HK-2 (cell line): ENCODE data around the gene ADM5.
A peak's percentile ranks its signal among the peaks of the same experiment; 100 is the strongest.

Experiments
- DNase-seq: peaks from one replicate; pipeline ENCODE4 v3.0.0-alpha.2; 2018; ENCODE audit not compliant: unreplicated experiment

Gene ADM5, protein sequence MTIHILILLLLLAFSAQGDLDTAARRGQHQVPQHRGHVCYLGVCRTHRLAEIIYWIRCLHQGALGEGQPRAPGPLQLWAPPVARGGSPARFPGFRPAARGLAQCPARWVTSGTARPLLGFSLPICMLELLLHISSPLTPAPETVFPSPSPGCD

DNA sequence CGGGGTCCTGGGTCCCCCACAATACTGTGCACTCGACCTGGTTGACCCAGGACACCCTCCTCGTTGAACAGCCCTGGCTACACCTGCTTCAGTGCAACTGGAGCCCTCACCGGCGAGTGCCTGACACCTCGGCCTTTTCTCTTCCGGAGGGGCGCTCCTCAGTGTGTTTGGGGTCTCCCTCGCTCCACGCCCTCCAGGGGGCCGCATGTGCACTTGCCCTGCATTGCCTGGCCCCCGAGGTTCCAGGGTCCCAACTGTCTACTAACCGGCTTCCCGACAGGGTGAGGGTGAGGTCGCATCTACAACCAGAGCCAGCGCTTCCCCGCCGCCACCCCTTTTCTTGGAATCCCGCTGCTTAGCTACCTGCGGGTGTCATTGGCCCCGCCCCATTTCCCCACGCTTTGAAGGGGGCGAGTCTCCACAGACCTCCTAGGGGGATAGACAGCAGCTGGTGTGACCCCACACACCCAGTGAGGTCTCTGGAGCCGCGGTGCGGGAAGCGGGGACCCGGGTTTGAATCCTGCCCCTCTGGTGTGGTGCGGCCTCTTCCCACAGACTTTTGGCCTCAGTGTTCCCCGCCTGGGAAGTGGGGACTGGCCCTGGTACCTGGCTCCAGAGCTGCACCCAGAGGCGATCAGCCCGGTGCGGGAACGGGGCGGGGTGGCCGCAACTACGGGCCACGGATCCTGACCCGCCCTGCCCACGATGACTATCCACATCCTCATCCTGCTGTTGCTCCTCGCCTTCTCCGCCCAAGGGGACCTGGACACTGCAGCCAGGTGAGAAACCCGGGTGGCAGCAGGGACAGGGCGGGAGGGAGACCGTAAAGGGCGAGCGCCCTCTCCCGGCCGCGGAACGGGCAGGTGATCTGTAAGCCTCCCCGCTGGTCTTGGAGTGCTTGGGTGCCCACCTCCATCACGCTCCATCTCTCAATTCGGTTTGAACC lies at the start of gene ADM5:
ADM5 (plus strand) TSS at position 462 of the 946 bp plus-strand sequence; CDS start at position 706, 244 bp downstream.
- DNase-seq, result no peak

GRCh38 chr19:49640113-49640898 lies 49.1 kb upstream of the ADM5 start, which contains the start of gene RRAS:
TSS of gene RRAS (minus strand) at chr19:49640143. CDS start at chr19:49640098, 45 bp downstream.
- DNase-seq, result peak; percentile 99

DNA sequence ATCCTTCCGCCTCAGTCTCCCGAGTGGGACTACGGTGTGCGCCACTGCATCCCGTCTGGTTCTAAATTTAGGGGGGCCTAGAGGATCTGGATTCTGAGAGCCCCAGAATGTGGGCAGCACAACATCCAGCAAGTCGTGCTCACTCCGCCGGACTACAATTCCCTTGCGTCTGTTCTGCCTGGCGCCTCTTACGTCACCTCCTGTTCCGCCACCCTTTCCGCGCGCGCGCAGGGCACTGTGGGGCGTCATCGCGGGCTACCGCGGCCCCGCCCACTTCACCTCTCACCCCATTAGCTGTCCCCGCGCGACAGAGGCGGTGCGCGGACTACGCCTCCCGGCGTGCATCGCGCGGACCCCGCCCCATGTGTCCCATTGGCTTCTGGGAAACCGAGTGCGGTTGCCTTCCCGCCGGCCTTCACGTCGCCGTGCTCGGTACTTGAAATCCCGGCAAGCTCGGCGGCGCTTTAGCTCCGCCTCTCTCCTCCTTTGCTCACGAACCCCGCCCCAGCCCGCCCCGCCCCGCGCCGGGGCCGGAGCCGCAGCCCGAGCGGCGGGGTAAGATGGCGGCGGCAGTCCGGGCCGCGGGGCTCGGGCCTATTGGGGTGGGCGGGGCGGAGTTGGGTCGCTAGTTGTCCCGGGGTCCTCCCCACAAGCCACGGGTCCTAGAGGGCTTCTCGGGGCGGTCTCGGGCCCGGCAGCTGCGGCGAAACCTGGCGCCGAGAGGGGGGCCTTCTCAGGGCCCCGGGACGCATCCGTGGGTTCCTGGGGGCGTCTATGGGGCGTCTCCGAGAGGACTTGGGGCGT lies 47.5 kb upstream of the ADM5 start, which contains the start of gene SCAF1:
SCAF1 (plus strand) TSS at position 522 of the 804 bp plus-strand sequence. CDS start 2,818 bp downstream, outside the sequence.
- peak; percentile 99 for DNase-seq

DNA sequence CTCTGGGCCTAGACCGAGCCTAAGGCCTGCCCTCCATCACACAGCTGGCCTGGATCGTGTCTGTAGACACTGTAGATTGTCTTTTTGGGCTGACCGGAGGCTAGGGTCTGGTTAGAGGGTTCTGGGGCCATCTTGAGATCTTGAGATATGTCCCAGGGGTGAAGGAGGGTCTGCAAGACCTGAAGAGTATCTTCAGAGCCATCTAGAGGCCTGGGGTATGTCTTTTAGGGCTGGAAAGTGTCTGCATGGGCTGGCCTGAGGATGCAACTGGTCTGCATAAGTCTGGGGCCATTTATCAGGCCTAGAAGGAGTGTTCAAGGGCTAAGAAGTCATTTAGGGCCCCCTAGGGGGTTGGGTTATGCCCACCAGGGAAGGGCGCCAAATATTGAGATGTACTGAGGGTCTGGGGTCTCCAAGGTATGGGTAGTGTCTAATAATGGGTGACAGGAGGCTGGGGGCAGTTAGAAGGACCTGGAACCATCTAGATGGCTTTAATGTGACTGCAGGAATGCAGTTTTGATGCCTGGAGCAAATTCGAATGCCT lies 46.8 kb upstream of the ADM5 start:
- DNase-seq, result no peak

GRCh38 chr19:49643466-49643865 lies 45.9 kb upstream of the ADM5 start:
- DNase-seq, result no peak

DNA sequence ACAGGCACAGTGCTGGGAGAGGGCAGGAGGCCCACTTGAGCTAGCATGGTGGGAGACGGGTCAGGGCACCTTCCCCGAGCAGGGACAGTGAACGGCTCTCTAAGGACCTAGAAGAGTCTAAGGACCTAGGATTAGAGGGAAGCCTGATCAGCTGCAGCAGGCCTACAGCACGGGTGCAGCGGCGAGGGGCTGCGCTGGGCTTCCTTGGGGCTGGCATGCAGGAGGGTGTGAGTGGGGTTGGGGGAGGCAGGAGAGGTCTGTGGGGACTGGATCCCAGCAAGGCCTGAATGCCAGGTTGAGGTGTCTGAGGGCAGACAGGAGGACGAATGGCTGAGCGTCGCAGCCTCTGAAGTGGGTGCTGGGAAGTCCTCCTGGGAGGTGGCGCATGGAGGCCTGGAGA lies 43.8 kb upstream of the ADM5 start:
- DNase-seq, result no peak

DNA sequence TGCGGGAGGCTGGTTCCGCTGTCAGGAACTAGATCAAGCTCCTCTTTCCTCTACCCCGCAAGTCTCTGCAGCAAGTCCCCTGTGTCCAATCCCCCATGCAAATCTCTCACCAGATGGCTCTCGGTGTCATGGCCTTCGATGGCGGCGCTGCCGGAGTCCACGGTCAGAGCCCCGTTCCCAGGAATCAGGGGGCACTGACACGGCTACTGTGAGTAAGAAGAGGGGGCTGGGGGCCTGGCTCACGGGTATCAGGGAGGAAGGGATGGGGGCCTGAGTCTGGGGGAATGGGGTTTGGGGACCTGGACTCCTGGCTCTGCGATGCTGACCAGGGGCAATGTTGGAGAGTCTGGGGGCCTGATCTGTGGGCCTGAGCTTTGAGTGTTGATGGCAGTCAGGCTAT lies 43.4 kb upstream of the ADM5 start:
- no peak for DNase-seq

DNA sequence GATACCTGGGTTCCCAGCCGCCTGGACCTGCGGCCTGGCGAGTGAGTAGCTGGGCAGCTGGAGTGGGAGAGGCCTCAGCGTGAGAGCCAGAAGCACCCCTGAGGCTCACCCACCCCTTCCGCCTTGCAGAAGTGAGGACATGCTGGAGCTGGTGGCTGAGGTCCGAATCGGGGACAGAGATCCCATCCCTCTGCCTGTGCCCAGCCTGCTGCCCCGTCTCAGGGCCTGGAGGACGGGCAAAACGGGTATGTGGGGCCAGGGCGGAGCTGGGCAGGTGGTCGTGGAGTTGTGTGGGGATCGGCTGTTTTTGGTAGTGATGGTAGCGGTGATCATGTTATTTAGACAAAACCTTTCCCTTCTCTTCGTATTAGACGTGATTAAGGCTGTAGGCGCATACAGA lies 42.8 kb upstream of the ADM5 start:
- no peak for DNase-seq

GRCh38 chr19:49651029-49651819 lies 38.2 kb upstream of the ADM5 start:
- no peak for DNase-seq

GRCh38 chr19:49651820-49652550 lies 37.4 kb upstream of the ADM5 start:
- no peak for DNase-seq

DNA sequence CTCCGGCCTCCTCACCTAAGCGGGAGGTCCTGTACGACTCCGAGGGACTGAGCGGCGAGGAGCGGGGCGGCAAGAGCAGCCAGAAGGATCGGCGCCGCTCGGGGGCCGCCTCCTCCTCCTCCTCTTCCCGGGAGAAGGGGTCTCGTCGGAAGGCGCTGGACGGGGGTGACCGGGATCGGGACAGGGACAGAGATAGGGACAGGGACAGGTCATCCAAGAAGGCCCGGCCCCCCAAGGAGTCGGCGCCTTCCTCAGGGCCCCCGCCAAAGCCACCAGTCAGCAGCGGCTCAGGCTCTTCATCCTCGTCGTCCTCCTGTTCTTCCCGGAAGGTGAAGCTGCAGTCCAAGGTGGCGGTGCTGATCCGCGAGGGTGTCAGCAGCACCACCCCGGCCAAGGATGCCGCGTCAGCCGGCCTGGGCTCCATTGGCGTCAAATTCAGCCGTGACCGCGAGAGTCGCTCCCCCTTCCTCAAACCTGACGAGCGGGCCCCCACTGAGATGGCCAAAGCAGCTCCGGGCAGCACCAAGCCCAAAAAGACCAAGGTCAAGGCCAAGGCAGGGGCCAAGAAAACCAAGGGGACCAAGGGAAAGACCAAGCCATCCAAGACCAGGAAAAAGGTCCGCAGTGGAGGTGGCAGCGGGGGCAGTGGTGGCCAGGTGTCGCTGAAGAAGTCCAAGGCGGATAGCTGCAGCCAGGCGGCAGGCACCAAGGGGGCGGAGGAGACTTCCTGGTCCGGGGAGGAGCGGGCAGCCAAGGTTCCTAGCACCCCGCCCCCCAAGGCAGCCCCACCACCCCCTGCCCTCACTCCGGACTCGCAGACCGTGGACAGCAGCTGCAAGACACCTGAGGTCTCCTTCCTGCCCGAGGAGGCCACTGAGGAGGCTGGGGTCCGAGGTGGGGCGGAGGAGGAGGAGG lies 36.6 kb upstream of the ADM5 start:
- no peak for DNase-seq

GRCh38 chr19:49653466-49653806 lies 36.0 kb upstream of the ADM5 start:
- DNase-seq, result no peak

DNA sequence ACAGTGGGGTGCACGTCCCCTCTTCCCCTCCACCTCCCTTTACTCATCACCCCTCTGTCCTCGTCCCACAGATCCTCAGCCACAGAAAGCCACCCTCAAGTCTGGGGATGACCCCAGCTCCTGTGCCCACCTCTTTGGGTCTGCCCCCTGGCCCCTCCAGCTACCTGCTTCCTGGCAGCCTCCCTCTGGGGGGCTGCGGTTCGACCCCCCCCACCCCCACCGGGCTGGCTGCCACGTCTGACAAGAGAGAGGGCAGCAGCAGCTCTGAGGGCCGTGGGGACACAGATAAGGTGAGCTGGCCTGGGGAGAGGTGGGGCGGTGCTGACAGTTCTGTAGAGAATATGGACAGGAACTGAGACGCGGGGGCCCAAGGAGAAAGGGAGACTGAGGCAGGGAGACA lies 34.8 kb upstream of the ADM5 start:
- no peak for DNase-seq

DNA sequence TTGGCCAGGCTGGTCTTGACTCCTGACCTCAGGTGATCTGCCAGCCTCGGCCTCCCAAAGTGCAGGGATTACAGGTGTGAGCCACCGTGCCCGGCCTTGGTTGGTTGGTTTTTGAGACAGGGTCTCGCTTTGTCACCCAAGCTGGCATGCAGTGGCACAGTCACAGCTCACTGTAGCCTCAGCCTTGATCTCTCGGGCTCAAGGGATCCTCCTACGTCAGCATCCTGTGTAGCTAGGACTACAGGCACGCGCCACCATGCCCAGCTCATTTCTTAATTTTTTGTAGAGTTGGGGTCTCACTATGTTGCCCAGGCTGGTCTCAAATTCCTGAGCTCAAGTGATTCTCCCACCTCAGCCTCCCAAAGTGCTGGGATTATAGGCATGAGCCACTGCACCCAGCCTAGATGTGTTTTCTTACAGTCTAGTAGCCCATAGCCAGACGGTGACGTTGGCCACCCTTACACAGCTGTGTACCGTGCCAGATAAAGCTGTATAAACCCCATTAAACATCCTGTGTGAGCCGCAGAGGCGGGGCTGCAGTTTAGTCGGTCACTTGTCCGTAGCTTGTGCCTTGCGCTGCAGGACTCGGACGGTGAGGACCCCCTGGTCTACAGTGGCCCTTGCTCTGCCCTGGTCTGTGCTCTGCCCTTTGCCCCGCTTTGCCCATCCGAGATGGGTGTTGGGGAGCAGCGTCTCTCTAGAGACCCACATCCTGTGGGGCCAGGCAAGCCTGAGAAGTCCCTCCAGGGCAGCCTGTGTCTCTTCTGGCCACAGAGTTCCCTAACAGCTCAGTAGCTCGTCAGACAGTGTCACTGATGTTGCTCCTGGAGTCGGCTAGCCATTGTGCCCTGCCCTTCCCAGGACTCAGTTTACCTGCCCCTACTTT lies 33.6 kb upstream of the ADM5 start:
- no peak for DNase-seq

- no peak for DNase-seq
Observed at GRCh38 chr19:49656456-49657109, 32.8 kb upstream of the ADM5 start.

DNA sequence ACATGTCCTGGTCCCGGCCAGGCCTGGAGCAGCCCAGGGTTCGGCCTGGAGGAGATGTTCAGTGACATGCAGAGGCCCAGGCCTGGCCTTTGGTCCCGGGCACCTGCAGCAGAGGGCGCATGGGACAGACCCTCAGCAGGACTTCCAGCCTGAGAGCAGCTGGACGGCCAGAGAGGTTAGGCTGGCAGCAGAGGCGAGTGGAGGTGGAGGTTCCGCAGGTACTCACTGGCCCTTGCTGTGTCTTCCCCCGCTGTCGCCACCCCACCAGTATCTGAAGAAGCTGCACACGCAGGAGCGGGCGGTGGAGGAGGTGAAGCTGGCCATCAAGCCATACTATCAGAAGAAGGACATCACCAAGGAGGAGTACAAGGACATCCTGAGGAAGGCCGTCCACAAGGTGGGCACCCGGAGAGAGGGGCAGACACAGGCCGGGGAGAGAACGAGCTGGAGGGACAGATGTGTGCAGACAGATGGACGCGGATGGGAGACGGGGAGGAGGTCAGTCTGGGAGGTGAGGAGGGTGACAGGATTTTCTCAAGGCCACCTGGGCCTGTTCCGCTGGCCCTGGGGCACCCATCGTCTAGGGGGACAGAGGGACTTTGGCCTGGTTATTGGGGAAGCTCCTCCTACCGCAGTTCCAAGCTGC lies 31.8 kb upstream of the ADM5 start:
- no peak for DNase-seq

GRCh38 chr19:49658139-49658517 lies 31.3 kb upstream of the ADM5 start:
- no peak for DNase-seq
